ENCODE results near the gene ALDH3B2.

The ALDH3B2 gene

GRCh38 chr11:67697846-67698245 is 23.4 kb upstream of the ALDH3B2 start:
- no peak for TF ChIP-seq CTCF (IDR thresholded peaks at IDR 0.05)
- H3K36me3 ChIP-seq = no peaks in the 10 kb centered on the region
- H3K27ac ChIP-seq = no peak overlapping the region
- no peak overlapping the region for H3K4me3 ChIP-seq (ENCODE audit: low read depth in 1 of 2, low read length in 1 of 2)
- no peaks in the 10 kb centered on the region for H3K9me3 ChIP-seq
- H3K4me1 ChIP-seq (ENCODE audit: control insufficient read depth in 1 of 2, insufficient read depth in 1 of 2, low read depth in 1 of 2, low read length in 1 of 2) = no peaks in the 10 kb centered on the region
- H3K27me3 ChIP-seq = no peaks in the 10 kb centered on the region

GRCh38 chr11:67696998-67697397 is 22.6 kb upstream of the ALDH3B2 start:
- Histone ChIP-seq H3K9me3 (no peaks in the 10 kb centered on the region), H3K4me3 (ENCODE audit: low read depth in 1 of 2, low read length in 1 of 2) (no peak overlapping the region), H3K27me3 (no peaks in the 10 kb centered on the region), H3K36me3 (no peaks in the 10 kb centered on the region), H3K27ac (no peak overlapping the region), H3K4me1 (ENCODE audit: control insufficient read depth in 1 of 2, insufficient read depth in 1 of 2, low read depth in 1 of 2, low read length in 1 of 2) (no peaks in the 10 kb centered on the region)
- no peak for TF ChIP-seq CTCF (IDR thresholded peaks at IDR 0.05)

GRCh38 chr11:67695606-67696005 is 21.2 kb upstream of the ALDH3B2 start:
- no peaks in the 10 kb centered on the region for H3K9me3 ChIP-seq
- no peaks in the 10 kb centered on the region for H3K36me3 ChIP-seq
- no peaks in the 10 kb centered on the region for H3K27me3 ChIP-seq
- no peak overlapping the region for H3K4me3 ChIP-seq (ENCODE audit: low read depth in 1 of 2, low read length in 1 of 2)
- no peaks in the 10 kb centered on the region for H3K4me1 ChIP-seq (ENCODE audit: control insufficient read depth in 1 of 2, insufficient read depth in 1 of 2, low read depth in 1 of 2, low read length in 1 of 2)
- no peak overlapping the region for H3K27ac ChIP-seq
- TF ChIP-seq CTCF (IDR thresholded peaks at IDR 0.05) = no peak

GRCh38 chr11:67694875-67695555 is 20.6 kb upstream of the ALDH3B2 start:
- Histone ChIP-seq H3K36me3 (no peaks in the 10 kb centered on the region), H3K27me3 (no peaks in the 10 kb centered on the region), H3K4me3 (ENCODE audit: low read depth in 1 of 2, low read length in 1 of 2) (no peak overlapping the region), H3K9me3 (no peaks in the 10 kb centered on the region), H3K4me1 (ENCODE audit: control insufficient read depth in 1 of 2, insufficient read depth in 1 of 2, low read depth in 1 of 2, low read length in 1 of 2) (no peaks in the 10 kb centered on the region), H3K27ac (no peak overlapping the region)
- TF ChIP-seq CTCF (IDR thresholded peaks at IDR 0.05) = no peak

GRCh38 chr11:67691149-67691548 is 16.7 kb upstream of the ALDH3B2 start:
- Histone ChIP-seq H3K27ac (no peak overlapping the region), H3K4me3 (ENCODE audit: low read depth in 1 of 2, low read length in 1 of 2) (no peak overlapping the region), H3K9me3 (no peaks in the 10 kb centered on the region), H3K36me3 (no peaks in the 10 kb centered on the region), H3K27me3 (no peaks in the 10 kb centered on the region), H3K4me1 (ENCODE audit: control insufficient read depth in 1 of 2, insufficient read depth in 1 of 2, low read depth in 1 of 2, low read length in 1 of 2) (no peaks in the 10 kb centered on the region)
- no peak for TF ChIP-seq CTCF (IDR thresholded peaks at IDR 0.05)

Measured in neutrophil (primary cell).